H1 (cell line): Measurements from ENCODE around the gene USP7.

ENCODE experiments used
- BCL11A ChIP-seq, 2 experiments: IDR thresholded peaks; one replicate each; pipeline ENCODE4 v1.6.1; 2011; ENCODE audit warnings: low read depth in 2 of 2, low read length in 2 of 2, mild to moderate bottlenecking in 2 of 2
- CTCF ChIP-seq, 3 experiments: IDR thresholded peaks; 1 replicate in 2 of 3; 2 replicates in 1 of 3; pipeline versions ENCODE4 v1.5.1 to v1.6.1; 2011; ENCODE audit warnings: low read length in 3 of 3, mild to moderate bottlenecking in 3 of 3, inconsistent platforms in 2 of 3, low read depth in 1 of 3, moderate library complexity in 1 of 3; ENCODE audit not compliant: insufficient read depth in 1 of 3; ENCODE audit errors: control extremely low read depth in 1 of 3
- EP300 ChIP-seq, 2 experiments: IDR thresholded peaks; 1 replicate in 1 of 2; 2 replicates in 1 of 2; pipeline ENCODE4 v1.6.1; 2011 to 2012; ENCODE audit warnings: low read depth in 2 of 2, low read length in 2 of 2, mild to moderate bottlenecking in 2 of 2, borderline replicate concordance in 1 of 2, inconsistent platforms in 1 of 2, moderate library complexity in 1 of 2
- MAX ChIP-seq: IDR thresholded peaks from 2 replicates; pipeline ENCODE4 v1.6.1; 2012; ENCODE audit warnings: inconsistent platforms

GRCh38 chr16:8885674-8886592, 77.8 kb downstream of the USP7 start:
- TF ChIP-seq BCL11A (IDR thresholded peaks at IDR 0.05; ENCODE audit: low read depth in 2 of 2, low read length in 2 of 2) (no peak), CTCF (IDR thresholded peaks at IDR 0.05; ENCODE audit: control extremely low read depth in 1 of 3, insufficient read depth in 1 of 3, low read depth in 1 of 3, low read length in 3 of 3) (peak; percentile 27 to 47 (median 30); a peak in 3 of 4 replicates), EP300 (IDR thresholded peaks at IDR 0.05; ENCODE audit: borderline replicate concordance in 1 of 2, low read depth in 2 of 2, low read length in 2 of 2) (no peak), MAX (no peak)
